NCI-H460 (cell line): ENCODE data around the gene ZNF101. TPM values are rescaled to one million over a fixed set of nuclear protein-coding genes. Genes with fewer than 3 reads are reported as not detected.

Experiments
- DNase-seq: peaks from one replicate; pipeline ENCODE4 v3.0.0-alpha.2; 2016; ENCODE audit warnings: low read depth; ENCODE audit errors: extremely low read depth
- polyA plus RNA-seq: library from polyadenylated mRNA; depleted of rRNA; stranded (reverse); fragments of >200 nt; gene quantifications from 2 replicates; pipeline ENCODE4 v1.2.3, GENCODE V29; 2014; cell fraction: nucleus; rRNA removed
- total RNA-seq: library from RNA; depleted of rRNA; stranded (reverse); fragments of >200 nt; shearing (Covaris generic); gene quantifications from 2 replicates; pipeline ENCODE4 v1.2.3, GENCODE V29; 2014; rRNA removed

The ZNF101 gene
- total RNA-seq = 6.6 and 7.0 TPM in 2 replicates
- 10.6 and 20.2 TPM in 2 replicates for polyA plus RNA-seq

- DNase-seq = peak; percentile 78
Observed at GRCh38 chr19:19668230-19669012, at the start of gene ZNF101. Gene ZNF101, plus strand, starts transcription at chr19:19668839. Its CDS starts 125 bp downstream, at chr19:19668964.

DNA sequence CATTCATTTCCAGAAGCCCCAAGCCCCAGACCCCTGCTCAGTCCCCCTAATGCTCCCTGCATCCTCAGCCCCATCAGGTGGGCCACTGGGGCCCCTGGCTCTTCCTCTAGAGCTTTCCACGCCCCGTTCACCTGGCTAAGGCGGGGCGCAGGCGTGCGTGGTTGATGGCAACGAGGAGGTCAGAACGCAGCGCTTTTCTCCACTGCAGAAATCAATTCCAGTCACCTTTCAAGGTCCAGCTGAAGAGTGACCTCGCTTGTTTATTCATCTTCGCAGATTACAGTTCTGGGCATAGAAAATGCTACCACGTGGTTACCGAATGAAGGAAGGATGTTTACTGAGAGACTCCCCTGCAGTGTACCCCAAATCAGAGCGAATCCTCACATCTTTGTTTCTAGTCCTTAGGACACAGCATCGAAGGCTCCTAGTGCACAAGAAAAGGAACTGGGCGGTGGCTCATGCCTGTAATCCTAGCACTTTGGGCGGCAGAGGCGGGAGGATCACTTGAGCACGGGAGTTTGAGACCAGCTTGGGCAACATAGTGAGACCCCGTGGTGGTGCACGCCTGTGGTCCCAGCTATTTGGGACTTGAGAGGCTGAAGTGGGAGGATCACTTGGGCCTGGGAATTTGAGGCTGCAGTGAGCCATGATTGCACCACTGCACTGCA is 49.3 kb upstream of the ZNF101 start:
- DNase-seq = no peak

DNA sequence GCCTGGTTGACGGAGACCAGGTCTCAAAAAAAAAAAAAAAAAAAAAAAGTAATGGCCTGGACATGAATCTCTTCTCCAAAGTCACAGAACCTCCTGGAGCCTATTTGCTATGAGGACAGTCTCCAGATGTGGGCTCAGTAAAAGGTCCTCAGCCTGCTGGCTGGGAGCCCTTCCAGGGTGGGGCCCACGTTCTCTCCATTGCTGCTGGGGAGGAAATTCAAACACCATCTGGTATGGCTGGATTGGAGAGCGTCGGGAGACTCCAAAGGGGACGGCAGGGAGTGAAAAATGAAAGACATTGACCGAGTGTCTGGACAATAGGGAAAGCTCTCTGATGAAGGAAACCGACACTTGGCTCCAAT is 48.8 kb upstream of the ZNF101 start:
- DNase-seq = no peak

DNA sequence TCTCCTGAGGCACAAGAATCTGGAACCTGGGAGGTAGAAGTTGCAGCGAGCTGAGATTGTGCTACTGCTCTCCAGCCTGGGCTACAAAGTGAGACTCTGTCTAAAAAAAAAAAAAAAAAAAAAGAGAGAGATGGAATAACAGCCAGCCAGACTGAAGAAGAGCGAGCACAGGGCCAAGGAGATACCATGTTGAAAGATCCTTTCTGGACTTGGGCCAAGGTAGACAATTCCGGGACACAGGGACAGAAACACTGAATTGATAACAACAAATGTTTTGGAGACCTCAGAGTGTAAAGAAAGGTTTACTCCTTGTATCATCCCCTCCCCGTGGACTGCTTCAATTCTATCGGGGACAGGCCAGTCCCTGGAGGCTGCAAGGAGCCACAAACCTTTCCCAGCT is 45.3 kb upstream of the ZNF101 start:
- no peak for DNase-seq

GRCh38 chr19:19624032-19624570 is 44.5 kb upstream of the ZNF101 start:
- no peak for DNase-seq

- DNase-seq = no peak
Observed at GRCh38 chr19:19626516-19627472, 41.8 kb upstream of the ZNF101 start.

DNA sequence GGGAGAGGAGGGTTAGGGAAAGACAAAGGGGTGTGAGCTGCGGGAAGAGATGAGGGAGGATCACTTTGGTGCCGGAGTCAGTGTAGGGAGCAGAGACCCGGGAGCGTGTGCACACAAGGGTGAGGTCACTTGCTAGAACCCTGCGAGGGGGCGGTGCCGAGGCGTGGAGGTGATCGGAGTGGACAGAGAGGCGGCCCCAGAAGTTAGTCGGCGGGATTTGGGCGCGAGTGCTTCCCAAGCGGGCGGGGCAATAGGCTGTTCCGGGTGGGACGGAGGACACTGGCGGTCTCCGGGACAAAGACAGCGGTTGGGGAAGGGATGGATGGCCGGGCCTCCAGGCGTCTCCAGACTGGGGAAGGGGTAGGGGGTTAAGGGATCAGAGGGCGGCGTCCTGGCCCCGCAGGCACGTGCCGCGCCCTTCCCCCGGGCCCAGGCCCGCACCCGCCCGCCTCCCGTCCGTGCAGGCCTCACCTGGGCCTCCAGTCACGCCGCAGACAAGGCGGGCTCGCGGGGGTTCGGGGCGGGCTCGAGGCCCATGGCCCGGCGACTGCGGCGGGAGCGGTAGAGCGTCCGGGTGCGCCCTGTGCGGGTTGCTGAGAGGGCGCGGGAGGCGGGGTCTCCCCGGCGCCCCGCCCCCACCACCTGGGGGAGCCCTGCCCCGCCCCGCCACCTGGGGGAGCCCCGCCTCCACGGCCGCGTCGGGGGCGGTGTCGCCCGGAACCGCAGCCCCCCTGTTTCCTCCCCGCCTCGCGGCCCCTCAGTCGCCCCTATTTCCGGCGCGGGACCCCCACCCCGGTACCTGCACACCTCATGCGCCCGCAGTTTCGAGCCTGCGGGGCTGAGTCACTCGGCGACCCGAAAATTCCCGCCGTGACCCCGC is 40.8 kb upstream of the ZNF101 start, which contains the start of gene LPAR2:
TSS of gene LPAR2 (minus strand) at position 600 of the 880 bp plus-strand sequence. CDS start 945 bp downstream, outside the sequence.
- DNase-seq = no peak

- peak; percentile 50 for DNase-seq
Observed at GRCh38 chr19:19628501-19629134, 40.0 kb upstream of the ZNF101 start.

DNA sequence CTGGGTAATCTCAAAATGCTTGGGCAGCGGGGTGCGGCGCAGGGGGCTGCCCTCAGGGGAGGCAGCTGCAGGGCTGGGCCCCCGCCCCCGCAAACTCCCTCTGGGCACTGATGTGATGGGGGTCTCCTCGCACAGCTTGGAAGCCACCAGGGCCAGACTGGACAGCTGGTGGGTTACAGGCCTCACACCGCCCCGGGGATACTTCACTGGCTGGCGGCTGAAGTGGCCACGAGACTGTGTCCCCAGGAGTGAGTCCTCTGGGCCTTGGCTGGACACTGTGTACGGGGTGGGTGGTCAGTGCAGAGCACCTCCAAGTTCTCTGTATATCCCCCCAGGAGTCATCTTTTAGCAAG is 38.6 kb upstream of the ZNF101 start:
- DNase-seq = no peak

DNA sequence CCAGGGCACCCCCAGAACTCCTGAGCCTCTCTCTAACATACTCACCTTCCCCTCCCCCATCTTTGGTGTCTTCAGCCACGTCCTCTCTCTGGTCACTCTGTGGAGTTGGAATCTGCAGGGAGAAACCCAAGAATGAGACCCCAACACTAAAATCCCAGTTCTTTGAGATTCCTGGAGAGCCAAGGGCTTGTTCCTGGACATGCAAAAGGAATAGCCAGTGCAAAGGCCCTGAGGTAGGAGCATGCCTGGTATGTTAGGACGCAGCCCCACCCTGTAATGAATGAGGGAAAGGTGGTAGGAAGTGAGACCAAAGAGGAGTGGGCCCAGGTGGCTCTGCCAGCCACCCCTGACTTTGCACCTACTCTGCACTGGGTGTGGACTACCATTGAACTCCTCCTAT is 38.2 kb upstream of the ZNF101 start:
- no peak for DNase-seq

DNA sequence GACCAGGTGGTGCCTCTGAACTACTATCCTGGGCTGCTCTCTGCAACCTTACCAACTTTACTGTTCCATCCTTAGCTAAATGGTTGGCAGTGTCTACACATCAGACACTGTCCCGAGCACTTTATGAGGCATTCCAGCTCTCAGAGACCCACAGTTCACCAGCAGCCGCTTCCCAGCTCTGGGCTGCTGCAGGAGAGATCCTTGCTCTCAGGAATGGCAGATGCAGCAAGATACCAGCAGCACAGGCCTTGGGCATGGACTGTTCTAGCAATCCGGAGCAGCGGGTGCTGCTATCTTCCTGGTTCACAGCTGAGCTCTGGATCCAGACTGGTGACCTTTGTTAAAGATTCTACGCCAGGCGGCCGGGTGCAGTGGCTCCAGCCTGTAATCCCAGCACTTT is 37.3 kb upstream of the ZNF101 start:
- no peak for DNase-seq

- DNase-seq = no peak
Observed at GRCh38 chr19:19632661-19633060, 36.0 kb upstream of the ZNF101 start.

DNA sequence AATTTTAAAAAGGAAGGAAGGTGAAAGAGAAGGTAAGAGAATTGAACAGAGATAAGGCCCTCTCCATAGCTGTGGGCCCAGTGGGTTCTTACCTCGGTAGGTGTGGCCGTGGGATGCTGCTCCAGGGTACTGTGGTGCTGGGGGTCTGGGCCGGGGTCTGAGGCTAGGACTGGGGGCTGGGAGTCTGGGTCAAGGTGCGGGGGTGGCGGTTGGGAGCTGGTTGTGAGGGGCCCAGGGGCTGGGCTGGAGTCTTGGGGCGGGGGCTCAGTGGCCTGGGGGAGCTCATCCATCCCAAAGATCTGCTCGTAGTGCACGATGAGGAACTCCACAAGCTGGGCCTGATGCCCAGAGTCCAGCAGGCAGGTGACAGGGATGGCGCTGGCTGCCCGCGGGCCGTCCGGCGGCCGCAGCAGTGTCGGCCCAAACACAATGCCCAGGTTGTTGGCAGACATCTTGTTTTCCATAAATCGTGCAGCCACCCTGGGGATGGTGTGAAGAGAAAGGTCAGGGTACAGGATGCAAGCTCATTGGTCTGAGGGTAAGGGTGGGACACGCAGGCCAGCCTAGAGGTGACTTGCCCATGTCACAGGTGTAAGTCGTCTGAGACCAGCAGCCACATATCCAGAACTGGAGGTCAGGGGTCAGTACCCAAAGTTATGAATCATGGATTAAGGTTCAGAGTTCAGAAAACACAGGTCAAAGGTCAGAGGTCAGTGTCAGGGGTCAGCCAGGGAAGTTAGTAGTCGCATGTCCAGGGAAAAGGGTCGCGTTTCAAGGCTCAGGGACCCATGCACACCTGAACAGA is 34.7 kb upstream of the ZNF101 start:
- DNase-seq = no peak

DNA sequence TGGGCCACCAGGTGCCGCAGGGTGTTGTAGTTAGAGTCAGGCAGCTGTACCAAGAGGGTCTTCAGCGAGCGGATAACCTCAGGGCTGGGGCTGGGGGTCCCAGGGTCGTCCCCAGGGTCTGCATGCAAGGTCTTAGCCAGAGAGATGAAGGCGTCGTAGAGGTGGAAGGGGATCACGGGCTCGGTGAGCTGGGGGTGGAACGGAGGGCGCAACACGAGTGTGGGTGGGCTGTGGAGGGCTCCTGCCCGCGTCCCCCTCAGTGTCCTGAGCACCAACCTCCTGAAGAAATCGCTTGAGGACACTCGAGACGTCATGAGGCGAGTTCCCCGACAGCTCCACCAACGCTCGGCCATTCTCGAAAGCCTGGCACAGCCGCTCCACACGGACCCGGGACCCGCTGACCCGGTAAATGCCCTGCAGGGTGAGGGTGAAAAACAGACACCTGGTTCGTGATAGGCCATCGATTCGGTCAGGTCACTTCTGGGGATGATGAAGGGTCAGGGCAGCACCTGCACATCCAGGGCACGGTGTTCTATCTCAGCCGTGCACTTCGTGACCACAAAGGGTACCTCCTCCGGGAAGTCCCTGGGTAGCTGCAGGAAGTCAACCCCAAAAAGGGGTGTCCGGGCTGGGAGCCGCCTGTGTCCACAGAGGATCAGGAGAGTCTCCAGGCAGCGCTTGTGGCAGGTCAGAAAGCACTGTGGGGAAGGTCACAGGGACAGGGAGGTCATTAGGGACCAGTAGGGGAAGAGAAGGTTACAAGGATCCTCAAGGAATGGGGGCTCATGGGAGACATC is 33.9 kb upstream of the ZNF101 start:
- DNase-seq = no peak

DNA sequence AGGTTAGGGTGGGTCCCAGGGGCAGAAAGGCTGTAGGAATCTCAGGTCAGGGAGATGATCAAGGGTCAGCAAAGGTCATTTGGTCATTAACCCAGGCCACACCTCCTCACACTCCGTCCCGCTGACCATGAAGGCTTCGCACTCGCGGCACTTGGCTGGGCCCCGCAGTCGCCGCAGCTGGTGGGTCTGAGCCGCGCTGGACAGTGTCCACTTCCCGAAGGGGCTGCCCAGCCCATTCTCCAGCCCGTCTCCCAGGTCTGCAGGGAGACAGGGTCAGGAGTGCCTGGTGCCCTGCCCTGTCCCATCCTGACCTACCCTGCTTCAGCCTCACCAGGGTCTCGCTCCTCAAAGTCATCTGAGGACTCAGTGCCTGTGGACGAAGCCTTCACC is 33.3 kb upstream of the ZNF101 start:
- no peak for DNase-seq

DNA sequence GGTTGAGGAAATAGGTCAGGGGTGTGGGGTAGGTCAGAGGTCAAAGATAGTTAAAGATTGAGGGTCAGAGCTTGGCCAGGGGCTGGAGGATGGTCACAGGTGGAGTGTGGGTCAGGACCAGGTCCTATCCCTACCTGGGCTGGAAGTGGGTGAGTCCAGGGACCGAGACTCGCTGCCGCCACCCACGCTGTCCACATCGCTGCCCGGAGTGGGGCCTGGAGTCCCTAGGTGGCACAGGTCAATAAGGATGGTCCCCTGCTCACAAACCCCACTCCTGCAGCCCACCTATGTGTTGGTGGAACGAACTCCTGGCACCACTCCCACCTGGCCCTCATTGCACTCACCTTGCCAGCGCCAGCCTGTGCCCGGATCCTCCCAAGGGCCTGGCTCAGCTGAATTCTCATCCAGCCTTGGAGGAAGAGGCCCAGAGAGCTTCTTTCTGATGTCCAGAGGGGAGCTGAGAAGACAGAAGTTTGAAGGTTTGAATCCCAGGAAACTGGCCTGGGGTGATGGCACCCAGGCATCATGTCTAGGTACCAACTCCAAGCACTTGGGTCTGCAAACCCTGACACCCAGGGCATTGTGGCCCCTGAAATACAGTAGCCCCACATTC is 32.0 kb upstream of the ZNF101 start:
- DNase-seq = no peak

- DNase-seq = no peak
Observed at GRCh38 chr19:19637186-19637522, 31.5 kb upstream of the ZNF101 start.
